Stimulated activated naive CD8-positive, alpha-beta T cell treated with anti-CD3 and anti-CD28 coated beads, Interleukin-15, Interleukin-2, amounts not matched to agents 100 U/mL and 50 U/mL, for 24 hours (primary cell): Measurements from ENCODE around the gene DYRK1B.
A peak's percentile ranks its signal among the peaks of the same experiment; 100 is the strongest.
"Not testable (repeated sequence)": the region's sequence is repeated elsewhere in the genome, so short reads cannot be mapped to it uniquely, and the experiment has no call there.

Experiments used
- ATAC-seq: fragments of 150-1000 bp; cut with Tn5 transposase; one replicate; pipeline ENCODE4 v1.10.0; 2021
- DNase-seq: peaks from one replicate; pipeline ENCODE4 v3.0.0; 2021

The DYRK1B gene

DNA sequence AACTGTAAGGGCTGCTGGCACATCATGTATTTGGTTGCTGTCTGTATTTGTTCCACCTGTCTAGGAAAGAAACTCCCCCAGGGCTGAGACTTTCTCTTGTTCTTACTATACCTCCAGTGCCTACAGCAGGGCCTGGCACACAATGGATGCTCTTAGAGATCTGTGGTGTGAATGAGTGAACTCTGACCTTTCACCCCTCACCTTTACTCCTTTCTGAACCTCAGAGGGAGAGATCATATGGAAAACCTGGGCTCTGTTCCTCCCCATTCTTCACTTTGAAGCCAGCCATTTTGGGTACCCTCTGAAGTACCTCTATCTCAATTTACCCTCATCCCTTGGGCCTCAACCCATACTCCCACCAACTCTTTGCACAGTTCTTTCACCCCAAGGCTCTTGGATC lies 3.1 kb downstream of the DYRK1B start:
- ATAC-seq (no peak), DNase-seq (no peak)

DNA sequence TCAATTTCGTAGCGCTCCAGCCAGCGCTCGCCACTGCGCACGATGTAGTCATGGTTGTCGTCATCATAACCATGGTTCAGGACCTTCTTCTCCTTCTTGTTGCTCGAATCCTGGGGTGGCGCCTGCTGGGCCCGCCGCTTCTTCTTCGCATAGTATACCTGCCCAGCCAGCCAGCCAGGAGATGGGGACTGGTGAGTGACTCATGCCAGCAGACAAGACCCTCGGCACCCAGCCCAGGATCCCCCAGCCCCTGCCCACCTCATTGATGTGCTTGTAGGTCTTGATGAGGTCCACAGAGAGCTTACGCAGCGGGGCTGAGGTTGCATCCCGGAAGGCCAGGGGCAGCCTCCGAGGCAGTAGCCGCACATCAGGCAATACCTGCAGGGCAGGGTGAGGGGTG lies 3.6 kb downstream of the DYRK1B start:
- DNase-seq (no peak), ATAC-seq (no peak)

- ATAC-seq = no peak
- no peak for DNase-seq
Observed at GRCh38 chr19:39829702-39830275, 4.2 kb downstream of the DYRK1B start.

DNA sequence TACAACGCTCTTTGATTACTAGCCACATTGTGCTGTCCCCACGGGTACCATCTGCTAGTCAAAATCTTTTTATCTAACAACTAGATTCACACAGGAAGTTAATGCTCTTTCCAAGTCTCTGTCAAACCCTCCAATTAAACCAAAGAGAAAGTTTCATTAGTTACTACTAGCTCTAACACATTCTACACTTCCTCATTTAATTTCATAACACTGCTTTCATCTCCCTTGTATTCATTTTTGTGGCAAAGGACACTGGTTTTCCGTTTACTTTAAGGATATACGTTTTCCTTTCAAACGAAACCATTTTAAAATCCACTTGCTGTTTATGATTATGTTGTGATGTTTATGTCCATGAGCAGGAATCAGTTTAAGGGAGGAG lies 5.3 kb downstream of the DYRK1B start:
- DNase-seq (no peak), ATAC-seq (no peak)

DNA sequence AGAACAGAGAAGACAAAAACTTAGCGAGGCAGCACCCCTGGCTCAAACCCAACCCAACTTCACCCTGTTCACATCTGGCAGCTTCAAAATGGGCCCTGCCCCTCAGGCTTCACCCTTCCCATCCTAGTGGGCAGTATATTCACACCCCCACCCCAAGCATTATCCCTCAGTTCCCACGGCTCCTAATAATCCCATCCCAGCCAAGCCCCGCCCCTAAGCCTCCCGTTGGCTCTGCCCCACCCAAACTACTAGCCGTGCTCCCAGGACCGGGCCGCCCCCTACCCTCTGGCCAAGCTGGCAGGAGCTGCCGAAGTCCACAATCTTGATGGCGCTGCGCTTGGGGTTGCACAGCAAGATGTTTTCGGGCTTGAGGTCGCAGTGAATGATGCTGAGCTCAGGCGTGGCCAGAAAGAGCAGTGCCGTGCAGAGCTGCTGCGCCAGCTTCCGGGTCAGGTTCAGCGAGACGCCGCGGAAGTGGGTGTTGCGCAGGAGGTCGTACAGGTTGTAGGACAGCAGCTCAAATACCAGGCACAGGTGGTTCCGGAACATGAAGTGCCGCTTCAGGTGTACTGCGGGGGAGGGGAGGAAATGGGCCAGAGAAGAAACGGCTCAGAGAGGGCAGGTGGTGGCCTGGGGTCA lies 5.8 kb downstream of the DYRK1B start:
- no peak for DNase-seq
- no peak for ATAC-seq

DNA sequence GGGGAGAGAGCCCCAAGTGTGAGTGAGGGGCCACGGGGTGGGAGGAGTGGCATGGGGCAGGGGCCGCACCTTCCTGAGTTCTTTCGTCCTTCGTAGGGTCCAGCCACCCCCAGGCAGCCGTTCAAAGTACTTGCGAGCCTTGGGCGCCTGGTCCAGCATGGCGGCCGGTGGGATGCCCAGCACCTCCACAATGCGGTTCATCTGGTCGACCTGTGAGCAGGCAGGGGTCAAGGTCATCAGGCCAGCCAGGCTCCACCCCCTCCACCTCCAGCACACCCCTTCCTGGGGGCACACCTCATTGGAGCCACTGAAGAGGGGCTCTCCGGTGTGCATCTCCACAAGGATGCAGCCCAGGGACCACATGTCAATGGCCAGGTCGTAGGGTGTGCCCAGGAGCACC lies 6.7 kb downstream of the DYRK1B start:
- ATAC-seq (no peak), DNase-seq (no peak)

- DNase-seq (no peak), ATAC-seq (no peak)
Observed at GRCh38 chr19:39826311-39826945, 7.5 kb downstream of the DYRK1B start.

- no peak for ATAC-seq
Observed at GRCh38 chr19:39825531-39826076, 8.4 kb downstream of the DYRK1B start.

GRCh38 chr19:39825093-39825463 lies 8.9 kb downstream of the DYRK1B start:
- DNase-seq (no peak), ATAC-seq (no peak)

More at GRCh38 chr19:39825531-39826076, 8.4 kb downstream of the DYRK1B start:
- DNase-seq = no peak

DNA sequence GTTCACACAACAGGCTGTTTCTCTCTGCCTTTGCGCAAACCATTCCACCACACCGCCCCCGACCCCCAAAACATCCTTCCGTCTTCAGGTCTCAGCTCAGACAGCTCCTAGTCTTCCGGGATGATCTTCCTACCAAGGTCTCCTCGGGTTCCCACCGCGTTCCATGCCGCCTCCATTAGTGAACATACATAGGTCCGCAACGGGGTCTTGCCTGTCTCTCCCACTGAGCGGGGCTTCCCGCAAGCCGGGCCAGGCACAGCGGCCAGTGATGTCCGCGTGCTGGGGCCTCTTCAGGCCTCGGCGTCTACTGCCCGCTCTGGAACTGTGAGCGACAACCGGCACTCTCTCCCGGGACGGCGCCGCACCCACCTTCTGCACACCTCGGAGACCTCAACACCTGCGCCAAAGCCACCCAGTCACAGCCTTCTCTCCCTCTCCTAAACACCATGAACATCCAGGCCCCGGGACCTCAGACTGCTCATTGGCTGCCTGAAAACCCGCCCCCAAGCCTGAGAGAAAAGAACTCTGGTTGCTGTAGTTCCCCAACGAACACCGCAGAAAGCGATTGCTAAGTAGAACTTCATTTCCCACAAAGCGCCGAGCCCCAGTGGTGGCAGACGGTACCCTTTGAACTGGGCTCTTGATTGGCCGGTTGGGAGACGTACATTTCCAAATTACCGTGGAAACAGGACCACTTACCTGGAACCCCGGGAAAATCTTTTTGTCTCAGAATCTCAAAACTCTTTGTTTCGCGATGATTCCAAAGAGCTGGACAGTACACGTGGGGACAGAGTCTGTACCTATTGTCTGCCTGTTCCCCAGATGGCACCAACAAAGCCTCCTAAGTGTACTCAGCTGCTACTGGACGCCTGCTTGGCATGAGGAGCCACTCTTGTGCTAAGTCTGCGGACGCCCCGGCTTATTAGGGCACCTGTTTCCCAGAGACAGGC lies 9.5 kb downstream of the DYRK1B start:
- ATAC-seq (peak; percentile 99), DNase-seq (peak; percentile 85)

- no peak for DNase-seq
- ATAC-seq = no peak
Observed at GRCh38 chr19:39823686-39824085, 10.3 kb downstream of the DYRK1B start.

GRCh38 chr19:39820696-39821095 lies 13.3 kb downstream of the DYRK1B start:
- no peak for ATAC-seq

GRCh38 chr19:39819786-39820185 lies 14.2 kb downstream of the DYRK1B start:
- ATAC-seq (no peak), DNase-seq (no peak)

More at GRCh38 chr19:39820696-39821095, 13.3 kb downstream of the DYRK1B start:
- no peak for DNase-seq

DNA sequence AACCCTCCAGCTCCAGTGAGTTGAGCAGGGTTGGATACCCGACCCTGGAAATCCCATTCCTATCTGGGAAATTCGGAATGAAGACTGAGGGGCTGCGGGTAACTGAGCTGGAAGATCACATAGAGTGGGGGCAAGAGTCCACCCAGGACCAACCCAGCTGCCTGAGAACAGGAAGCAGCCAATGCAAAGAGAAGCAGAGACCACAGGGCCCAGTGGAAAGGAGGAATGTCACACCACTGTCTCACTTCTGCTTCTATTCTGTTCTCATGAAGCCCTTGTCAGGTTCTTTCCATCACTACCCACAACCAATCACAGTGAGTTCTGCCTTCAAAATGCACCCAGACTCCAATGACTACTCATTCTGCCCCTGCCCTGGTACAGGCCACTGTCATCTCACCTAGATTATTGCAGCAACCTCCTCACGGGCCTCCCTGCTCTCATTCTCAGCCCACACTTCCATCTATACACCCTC lies 15.3 kb downstream of the DYRK1B start:
- peak; percentile 44 for ATAC-seq
- no peak for DNase-seq

GRCh38 chr19:39817888-39818561 lies 15.9 kb downstream of the DYRK1B start:
- DNase-seq = no peak
- no peak for ATAC-seq

GRCh38 chr19:39816287-39817048 lies 17.5 kb downstream of the DYRK1B start:
- DNase-seq (no peak), ATAC-seq (no peak)

DNA sequence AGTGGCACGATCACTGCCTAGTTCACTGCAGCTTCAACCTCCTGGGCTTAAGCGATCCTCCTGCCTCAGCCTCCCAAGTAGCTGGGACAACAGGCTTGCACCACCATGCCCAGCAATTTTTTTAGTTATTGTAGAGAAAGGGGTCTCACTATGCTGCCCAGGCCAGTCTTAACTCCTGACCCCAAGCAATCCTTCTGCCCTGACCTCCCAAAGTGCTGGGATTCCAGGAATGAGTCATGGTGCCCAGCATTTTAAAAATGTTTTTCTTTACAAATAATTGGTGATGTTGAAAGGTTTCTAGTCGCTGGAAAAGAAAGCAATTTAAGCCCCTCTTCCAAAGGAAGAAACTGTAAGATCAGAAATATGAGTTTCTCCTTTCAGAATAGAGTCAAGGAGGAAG lies 19.4 kb downstream of the DYRK1B start:
- DNase-seq (no peak), ATAC-seq (no peak)

GRCh38 chr19:39814111-39814510 lies 19.9 kb downstream of the DYRK1B start:
- not testable (repeated sequence) for ATAC-seq, DNase-seq

DNA sequence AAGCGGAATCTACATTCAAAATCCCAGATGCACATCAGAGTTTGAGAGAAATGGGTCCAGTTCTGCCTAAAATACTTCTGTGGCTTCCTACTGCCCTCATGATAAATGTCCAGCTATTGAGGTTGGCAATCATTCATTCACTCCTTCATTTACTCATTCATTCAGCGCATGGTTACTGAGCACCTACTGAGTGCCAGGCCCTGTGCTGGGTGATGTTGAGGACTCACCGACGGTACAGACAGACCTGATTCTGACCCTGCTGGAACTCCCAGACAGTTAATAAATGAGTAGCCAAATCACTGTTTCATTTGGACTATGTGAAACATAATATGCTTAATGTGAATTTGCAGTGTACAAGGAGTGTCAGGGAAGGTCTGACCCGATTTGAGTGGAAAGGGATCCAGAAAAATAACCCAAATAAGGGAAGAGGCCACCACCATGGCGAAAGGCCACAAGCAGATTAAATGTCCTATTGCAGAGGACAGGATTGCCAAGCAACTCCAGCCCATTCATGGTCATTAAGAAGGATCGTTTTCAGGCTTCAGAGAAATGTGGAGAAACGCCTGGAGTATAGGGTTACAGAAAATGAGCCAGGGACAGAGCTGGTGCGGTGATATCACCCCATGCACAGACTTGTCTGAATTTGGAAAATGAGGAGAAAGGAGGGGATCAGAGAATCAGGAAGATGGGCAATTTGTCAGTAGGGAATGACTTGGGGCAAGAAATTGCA lies 20.5 kb downstream of the DYRK1B start:
- no peak for DNase-seq
- no peak for ATAC-seq

DNA sequence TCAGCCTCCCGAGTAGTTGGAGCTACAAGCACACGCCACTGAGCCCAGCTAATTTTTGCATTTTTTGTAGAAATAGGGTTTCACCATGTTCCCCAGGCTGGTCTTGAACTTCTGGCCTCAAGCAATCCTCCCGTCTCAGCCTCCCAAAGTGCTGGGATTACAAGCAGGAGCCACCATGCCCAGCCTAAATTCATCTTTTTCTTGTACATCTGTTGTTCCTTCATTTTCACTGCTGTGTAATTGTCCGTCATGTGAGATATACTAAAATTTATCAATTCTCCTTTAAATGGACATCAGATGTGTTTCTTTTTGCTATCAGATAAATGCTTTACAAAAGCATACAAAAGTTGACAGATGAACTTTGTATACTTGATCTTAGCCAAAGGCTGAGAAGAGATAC lies 22.9 kb downstream of the DYRK1B start:
- ATAC-seq (no peak), DNase-seq (no peak)
